GM20000 (cell line): ENCODE results near the gene CACHD1.

Source experiments
- DNase-seq: peaks from one replicate; pipeline ENCODE4 v3.0.0; 2012; ENCODE audit warnings: low spot score
- TF ChIP-seq, protein P1 (sequence below): IDR thresholded peaks from 2 replicates; pipeline ENCODE4 v1.5.1; 2012; ENCODE audit warnings: mild to moderate bottlenecking, control low read depth; ENCODE audit errors: extremely low read depth, missing control alignments

CACHD1 gene

DNA sequence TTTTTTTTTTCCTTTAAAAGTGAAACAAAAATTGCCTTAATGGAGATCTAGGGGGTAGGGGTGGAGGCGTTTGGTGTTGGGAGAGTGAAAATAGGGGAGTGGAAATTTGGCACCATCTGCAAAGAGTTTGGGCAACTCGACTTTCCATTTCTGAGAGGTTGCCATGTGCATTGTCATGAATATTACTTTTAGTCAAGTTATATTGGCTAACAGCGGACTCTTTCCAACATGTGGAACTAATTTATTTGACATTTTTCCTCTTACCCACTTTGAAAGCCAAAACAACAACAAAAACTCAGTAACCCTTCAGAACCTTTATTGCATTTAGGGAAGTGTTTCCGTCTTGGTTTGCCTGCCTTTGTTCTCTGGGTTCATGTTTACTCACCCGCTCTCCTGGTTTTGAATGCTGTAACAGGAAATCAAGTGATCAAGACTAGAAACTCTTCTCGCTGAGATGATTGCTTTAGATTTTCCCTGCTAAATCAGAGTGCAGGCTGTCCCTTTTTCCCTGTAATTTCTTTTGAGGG, 70.4 kb downstream of the CACHD1 start:
- TF ChIP-seq, protein P1, sequence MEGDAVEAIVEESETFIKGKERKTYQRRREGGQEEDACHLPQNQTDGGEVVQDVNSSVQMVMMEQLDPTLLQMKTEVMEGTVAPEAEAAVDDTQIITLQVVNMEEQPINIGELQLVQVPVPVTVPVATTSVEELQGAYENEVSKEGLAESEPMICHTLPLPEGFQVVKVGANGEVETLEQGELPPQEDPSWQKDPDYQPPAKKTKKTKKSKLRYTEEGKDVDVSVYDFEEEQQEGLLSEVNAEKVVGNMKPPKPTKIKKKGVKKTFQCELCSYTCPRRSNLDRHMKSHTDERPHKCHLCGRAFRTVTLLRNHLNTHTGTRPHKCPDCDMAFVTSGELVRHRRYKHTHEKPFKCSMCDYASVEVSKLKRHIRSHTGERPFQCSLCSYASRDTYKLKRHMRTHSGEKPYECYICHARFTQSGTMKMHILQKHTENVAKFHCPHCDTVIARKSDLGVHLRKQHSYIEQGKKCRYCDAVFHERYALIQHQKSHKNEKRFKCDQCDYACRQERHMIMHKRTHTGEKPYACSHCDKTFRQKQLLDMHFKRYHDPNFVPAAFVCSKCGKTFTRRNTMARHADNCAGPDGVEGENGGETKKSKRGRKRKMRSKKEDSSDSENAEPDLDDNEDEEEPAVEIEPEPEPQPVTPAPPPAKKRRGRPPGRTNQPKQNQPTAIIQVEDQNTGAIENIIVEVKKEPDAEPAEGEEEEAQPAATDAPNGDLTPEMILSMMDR, result no peak
- no peak for DNase-seq

DNA sequence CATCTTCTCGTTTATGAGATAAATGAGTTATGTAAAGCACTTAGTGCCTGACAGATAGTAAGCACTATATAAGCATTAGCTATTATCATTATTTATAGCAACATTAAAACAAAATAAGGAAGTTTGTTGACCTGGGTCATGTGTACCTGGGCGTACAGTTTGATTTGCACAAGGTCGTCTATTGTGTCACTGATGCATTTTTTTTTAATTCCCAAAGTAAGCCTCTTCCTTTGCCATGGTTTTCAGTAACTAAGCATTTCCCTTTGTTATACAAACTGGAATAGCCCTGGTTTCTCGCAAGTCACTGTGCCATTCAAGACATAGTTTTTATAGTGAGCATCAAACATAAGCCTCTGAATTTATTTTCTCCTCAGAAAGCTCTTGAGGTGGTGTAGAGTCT, 72.2 kb downstream of the CACHD1 start:
- TF ChIP-seq, protein P1, result no peak
- DNase-seq, result no peak

GRCh38 chr1:64543831-64544230, 73.9 kb downstream of the CACHD1 start:
- DNase-seq, result no peak
- TF ChIP-seq, protein P1, result no peak

- TF ChIP-seq, protein P1, result no peak
- no peak for DNase-seq
Observed at GRCh38 chr1:64545118-64545843, 75.4 kb downstream of the CACHD1 start.

DNA sequence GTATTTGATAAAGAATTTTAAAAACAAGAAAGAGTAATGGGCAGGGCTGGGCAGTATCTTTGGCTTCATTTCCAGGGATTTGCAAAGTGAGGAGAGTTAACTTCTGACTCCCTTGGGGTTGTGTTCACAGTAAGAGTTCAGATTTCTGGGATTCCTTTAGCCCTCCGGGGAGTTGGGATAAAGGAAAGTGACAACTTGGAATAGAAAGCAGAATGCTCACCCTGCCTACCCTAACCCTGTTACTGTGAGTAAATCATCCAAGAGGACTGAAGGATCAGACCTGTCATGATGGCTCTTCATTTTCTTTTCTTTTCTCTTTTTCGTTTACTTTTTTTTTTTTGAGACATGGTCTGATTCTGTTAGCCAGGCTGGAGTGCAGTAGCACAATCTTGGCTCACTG, 76.1 kb downstream of the CACHD1 start:
- DNase-seq, result no peak
- TF ChIP-seq, protein P1, result no peak

DNA sequence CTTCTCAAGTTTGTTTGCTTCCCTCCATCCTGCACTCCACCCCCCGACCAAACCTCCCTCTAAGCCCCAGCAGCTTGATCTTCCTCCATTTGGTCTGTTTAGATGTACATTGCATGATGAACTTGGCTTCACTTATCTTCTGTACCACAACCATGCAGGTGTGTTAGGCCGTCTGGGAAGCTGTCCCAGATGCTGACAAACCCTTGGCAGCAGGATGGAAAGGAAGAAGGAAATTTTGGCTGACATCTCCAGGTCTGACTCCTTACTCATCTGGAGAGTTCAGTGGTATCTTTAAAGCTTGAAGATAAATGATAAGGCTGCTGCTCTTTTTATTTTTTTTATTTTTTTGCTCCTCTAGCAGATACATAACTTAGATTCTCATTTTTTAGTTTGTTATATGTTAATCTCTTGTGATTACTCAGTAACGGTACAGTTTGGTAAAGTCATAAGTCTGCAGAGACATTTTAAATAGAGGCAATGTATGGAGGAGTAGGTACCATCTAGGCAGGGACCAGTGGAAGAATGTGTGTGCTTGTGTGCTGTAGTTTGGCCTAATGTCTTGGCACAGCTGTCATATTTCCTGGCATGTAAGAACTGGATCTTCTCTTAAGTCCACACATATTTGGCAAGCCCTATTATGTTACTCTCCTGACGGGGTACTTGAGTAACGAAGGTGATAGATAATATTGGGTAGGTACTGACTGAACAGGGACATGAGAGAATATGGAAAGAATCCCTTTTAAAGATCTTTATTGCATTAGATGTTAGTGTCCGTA, 79.7 kb downstream of the CACHD1 start:
- no peak for DNase-seq
- TF ChIP-seq, protein P1, result no peak

- DNase-seq, result no peak
- TF ChIP-seq, protein P1, result no peak
Observed at GRCh38 chr1:64550510-64550909, 80.6 kb downstream of the CACHD1 start.
